HCT116 (cell line): ENCODE measurements around the gene ASGR1. TPM values are rescaled to one million over a fixed set of nuclear protein-coding genes. Genes with fewer than 3 reads are reported as not detected.
A peak's percentile ranks its signal among the peaks of the same experiment; 100 is the strongest.

Source experiments
- ATAC-seq: fragments of 200-7000 bp; cut with Tn5 transposase; 2 replicates; pipeline ENCODE4 v1.9.1; 2020; ENCODE audit warnings: mild to moderate bottlenecking, moderate library complexity
- Bru-seq: library from RNA; stranded (reverse); fragments of 400-500 nt; gene quantifications from one replicate; lab custom pipeline; 2021; lab: Mats Ljungman, UMichigan
- BruChase-seq, 2 experiments: library from RNA; stranded (reverse); fragments of 400-500 nt; gene quantifications; one replicate each; lab custom pipeline; 2021; lab: Mats Ljungman, UMichigan
- BruUV-seq: library from RNA; stranded (reverse); fragments of 400-500 nt; replicated peaks from 2 replicates; lab custom pipeline; 2021; lab: Mats Ljungman, UMichigan
- CTCF ChIA-PET: fragments of 300-600 bp; sonication (Branson Sonifier 250); formaldehyde crosslinking; loops from one replicate; lab custom pipeline; 2021; ENCODE audit warnings: antibody characterized with exemption; lab: Charles Lee
- POLR2A ChIA-PET: fragments of 300-600, 350-600 bp; sonication (Branson Sonifier 250); formaldehyde crosslinking; loops from one replicate; lab custom pipeline; 2021; ENCODE audit warnings: antibody characterized with exemption; lab: Charles Lee
- RAD21 ChIA-PET, 2 experiments: fragments of 300-600 bp; sonication (Branson Sonifier 250); formaldehyde crosslinking; loops; one replicate each; lab custom pipeline; 2023; ENCODE audit warnings: low total read pairs in 2 of 2; ENCODE audit not compliant: uncharacterized antibody in 2 of 2, unreplicated experiment in 2 of 2, low non-redundant PET in 1 of 2; lab: Charles Lee
- DNase-seq: peaks from one replicate; pipeline ENCODE4 v3.0.0-alpha.2; 2010; ENCODE audit warnings: low read depth, low spot score
- H2AFZ ChIP-seq: fragments of 200-600 bp; shearing (Covaris generic), sonication (generic); 2 replicates; pipeline ENCODE4 v1.6.1; 2017; ENCODE audit warnings: low read depth, mixed run types, mixed read lengths, antibody characterized with exemption, low read length; ENCODE audit not compliant: poor library complexity, severe bottlenecking
- H3K27ac ChIP-seq: 2 replicates; pipeline ENCODE4 v1.5.1; 2012; ENCODE audit warnings: low read depth, low read length
- H3K27me3 ChIP-seq: fragments of 200-600 bp; sonication (generic); 2 replicates; pipeline ENCODE4 v1.6.1; 2016; ENCODE audit warnings: mixed run types, low read length, mixed read lengths; ENCODE audit not compliant: insufficient read depth
- H3K36me3 ChIP-seq, 2 experiments: fragments of 200-500 bp in 1 of 2; fragments of 200-600 bp in 1 of 2; sonication (Bioruptor generic) in 1 of 2; sonication (generic) in 1 of 2; 2 replicates each; pipeline versions ENCODE4 v1.5.1 to v1.6.1; 2014 to 2016; ENCODE audit warnings: low read length in 2 of 2, inconsistent platforms in 1 of 2, mixed read lengths in 1 of 2, mixed run types in 1 of 2; ENCODE audit not compliant: insufficient read depth in 2 of 2, control insufficient read depth in 1 of 2
- H3K4me1 ChIP-seq, 2 experiments: fragments of 200-600 bp in 1 of 2; sonication (generic) in 1 of 2; 2 replicates each; pipeline versions ENCODE4 v1.5.1 to v1.6.1; 2012 to 2017; ENCODE audit warnings: low read length in 2 of 2, inconsistent platforms in 1 of 2, mild to moderate bottlenecking in 1 of 2, mixed read lengths in 1 of 2, mixed run types in 1 of 2, moderate library complexity in 1 of 2; ENCODE audit not compliant: insufficient read depth in 2 of 2, control insufficient read depth in 1 of 2
- H3K4me2 ChIP-seq: fragments of 200-600 bp; sonication (generic); 2 replicates; pipeline ENCODE4 v1.6.1; 2017; ENCODE audit warnings: mixed run types, low read length, mixed read lengths
- H3K4me3 ChIP-seq, 2 experiments: fragments of 200-600 bp in 1 of 2; sonication (generic) in 1 of 2; replicated peaks in 1 of 2; 2 replicates each; pipeline ENCODE4 v1.5.1; 2011 to 2016; ENCODE audit warnings: low read length in 2 of 2, control low read depth in 1 of 2, low read depth in 1 of 2, mild to moderate bottlenecking in 1 of 2, mixed read lengths in 1 of 2, mixed run types in 1 of 2
- H3K79me2 ChIP-seq: fragments of 200-600 bp; sonication (generic); 2 replicates; pipeline ENCODE4 v1.6.1; 2017; ENCODE audit warnings: mild to moderate bottlenecking, mixed run types, low read length, moderate library complexity, mixed read lengths; ENCODE audit not compliant: insufficient read depth
- H3K9ac ChIP-seq: fragments of 200-600 bp; sonication (generic); 2 replicates; pipeline ENCODE4 v1.6.1; 2016; ENCODE audit warnings: low read length, mixed read lengths
- H3K9me2 ChIP-seq: fragments of 200-600 bp; sonication (generic), shearing (Covaris generic); 2 replicates; pipeline ENCODE4 v1.6.1; 2017; ENCODE audit warnings: mixed run types, mild to moderate bottlenecking, moderate library complexity; ENCODE audit not compliant: insufficient read depth
- H3K9me3 ChIP-seq, 2 experiments: fragments of 200-500 bp in 1 of 2; fragments of 200-600 bp in 1 of 2; sonication (Bioruptor generic) in 1 of 2; sonication (generic) in 1 of 2; 2 replicates each; pipeline ENCODE4 v1.6.1; 2014 to 2017; ENCODE audit warnings: low read length in 2 of 2, mixed read lengths in 2 of 2, inconsistent platforms in 1 of 2, low read depth in 1 of 2, mild to moderate bottlenecking in 1 of 2, mixed run types in 1 of 2, moderate library complexity in 1 of 2; ENCODE audit not compliant: control insufficient read depth in 1 of 2, insufficient read depth in 1 of 2
- H4K20me1 ChIP-seq: fragments of 200-600 bp; sonication (generic), shearing (Covaris generic); 2 replicates; pipeline ENCODE4 v1.6.1; 2017; ENCODE audit warnings: mixed run types, mild to moderate bottlenecking, moderate library complexity; ENCODE audit not compliant: insufficient read depth
- ATF3 ChIP-seq: IDR thresholded peaks from 2 replicates; pipeline ENCODE4 v1.6.1; 2012
- CEBPB ChIP-seq: IDR thresholded peaks from 2 replicates; pipeline ENCODE4 v1.6.1; 2012; ENCODE audit warnings: low read depth
- CTCF ChIP-seq, 3 experiments: fragments of 200-600 bp in 1 of 3; sonication (generic) in 1 of 3; IDR thresholded peaks in 2 of 3; conservative IDR thresholded peaks in 1 of 3; 2 replicates each; pipeline ENCODE4 v1.5.1; 2012 to 2017; ENCODE audit warnings: low read depth in 2 of 3, low read length in 2 of 3, antibody characterized with exemption in 1 of 3, borderline replicate concordance in 1 of 3, control low read depth in 1 of 3, mild to moderate bottlenecking in 1 of 3, mixed read lengths in 1 of 3, mixed run types in 1 of 3, moderate library complexity in 1 of 3; ENCODE audit not compliant: insufficient read depth in 1 of 3
- JUND ChIP-seq: IDR thresholded peaks from 2 replicates; pipeline ENCODE4 v1.6.1; 2012
- MAX ChIP-seq: IDR thresholded peaks from 2 replicates; pipeline ENCODE4 v1.6.1; 2012
- POLR2A ChIP-seq: IDR thresholded peaks from 2 replicates; pipeline ENCODE4 v1.7.0; 2011; ENCODE audit warnings: borderline replicate concordance; ENCODE audit not compliant: insufficient read depth, insufficient read length; ENCODE audit errors: extremely low read depth
- REST ChIP-seq: IDR thresholded peaks from 2 replicates; pipeline ENCODE4 v1.6.1; 2012; ENCODE audit warnings: low read depth
- SIN3A ChIP-seq: IDR thresholded peaks from 2 replicates; pipeline ENCODE4 v1.6.1; 2012; ENCODE audit warnings: low read depth
- TCF7L2 ChIP-seq: IDR thresholded peaks from 2 replicates; pipeline ENCODE4 v1.7.0; 2011; ENCODE audit warnings: borderline replicate concordance, inconsistent platforms; ENCODE audit not compliant: insufficient read depth, insufficient read length; ENCODE audit errors: extremely low read depth
- ZNF274 ChIP-seq: fragments of 200-500 bp; sonication (Bioruptor generic); IDR thresholded peaks from 2 replicates; pipeline ENCODE4 v1.6.1; 2014; ENCODE audit warnings: mild to moderate bottlenecking, low read depth, low read length, inconsistent platforms
- intact Hi-C: fragments of 100-400 bp; cut with micrococcal nuclease; formaldehyde crosslinking; loops from 2 replicates; pipeline ENCODE4 v1.10.0; 2022
- long read RNA-seq: library from polyadenylated mRNA; unstranded; transcript quantifications from one replicate; pipeline ENCODE4 v2.0.0, GENCODE V29; 2021; ENCODE audit not compliant: unreplicated experiment
- polyA plus RNA-seq: library from polyadenylated mRNA; unstranded; fragments of >200 nt; gene quantifications from 2 replicates; pipeline ENCODE4 v1.2.1, GENCODE V29; 2012; ENCODE audit warnings: missing spikeins
- total RNA-seq: library from RNA; stranded (reverse); gene quantifications from one replicate; pipeline ENCODE4 v1.2.1, GENCODE V29; 2021; ENCODE audit not compliant: unreplicated experiment

ASGR1 gene
- total RNA-seq (1.2 TPM), Bru-seq, nascent RNA (percentile 31 among the genes with signal in this experiment), BruChase-seq, experiment 1, labeled RNA remaining after a 6-hour chase (percentile 60 among the genes with signal in this experiment), BruChase-seq, experiment 2, labeled RNA remaining after a 2-hour chase (percentile 38 among the genes with signal in this experiment)
- polyA plus RNA-seq = 2.0 and 2.1 TPM in 2 replicates
- long read RNA-seq = 0 reads

GRCh38 chr17:7179317-7180254 lies at the start of gene ASGR1:
TSS of gene ASGR1 (minus strand) at chr17:7179370. CDS start at chr17:7178563, 807 bp downstream.
- peak within 1 kb of the TSS; percentile 43 to 58 for H3K4me3 ChIP-seq

More at GRCh38 chr17:7179317-7180254, at the start of gene ASGR1:
- BruUV-seq = no TSS peak
- Histone ChIP-seq H3K9me2 (no peaks in the 10 kb centered on the region), H3K9ac (peak within 1 kb of the TSS; percentile 59; the same call in 1 of the 2 replicates), H3K9me3 (peaks cover 0 to 7% of the 10 kb centered on the region in 2 experiments; a peak in 1 of 4 replicates), H3K36me3 (no peaks in the 10 kb centered on the region), H3K27ac (no peak within 1 kb of the TSS), H3K4me2 (peak within 1 kb of the TSS; percentile 86), H3K27me3 (no peaks in the 10 kb centered on the region), H3K4me1 (peaks cover 7 to 15% of the 10 kb centered on the region in 2 experiments), H4K20me1 (no peaks in the 10 kb centered on the region), H2AFZ (peak within 1 kb of the TSS; percentile 85), H3K79me2 (no peaks in the 10 kb centered on the region)
- no peak for ATAC-seq
- ChIA-PET POLR2A (no interaction called here), RAD21 (no interaction called here), CTCF (interaction anchor here (3.1 to 3.2 kb wide), 2 partner anchors 128 to 134 kb away, joined by 10 to 27 read pairs; no protein-coding TSS in a partner anchor)
- intact Hi-C loops = no loop called here
- TF ChIP-seq JUND (no peak), SIN3A (no peak), TCF7L2 (no peak), CEBPB (no peak), CTCF (IDR thresholded peaks at IDR 0.05 in 2 of 3, conservative IDR thresholded peaks at IDR 0.05 in 1 of 3; ENCODE audit: borderline replicate concordance in 1 of 3, insufficient read depth in 1 of 3, low read depth in 2 of 3, low read length in 2 of 3) (no peak), POLR2A (no peak), ATF3 (no peak), ZNF274 (no peak), MAX (no peak), REST (no peak)
- no peak for DNase-seq
